K562 (cell line): Measurements from ENCODE around the gene BMP10. TPM values are rescaled to one million over a fixed set of nuclear protein-coding genes. Genes with fewer than 3 reads are reported as not detected.

Experiments
- ATF1 ChIP-seq, 2 experiments: fragments of 450-650 bp in 1 of 2; IDR thresholded peaks; 2 replicates each; pipeline ENCODE4 v1.6.1; 2016; ENCODE audit warnings: missing compliant biosample characterization in 1 of 2, missing genetic modification characterization in 1 of 2
- EP300 ChIP-seq: IDR thresholded peaks from 2 replicates; pipeline ENCODE4 v1.6.1; 2012; ENCODE audit warnings: low read length, improper control_type of control experiment
- FOS ChIP-seq: IDR thresholded peaks from 3 replicates; pipeline ENCODE4 v1.6.1; 2011; ENCODE audit not compliant: insufficient read length; ENCODE audit errors: extremely low read depth
- HIVEP1 ChIP-seq: fragments of 250-450 bp; sonication (Bioruptor Pico); IDR thresholded peaks from 2 replicates; pipeline ENCODE4 v1.4.0; 2020; ENCODE audit warnings: mild to moderate bottlenecking
- NFRKB ChIP-seq: fragments of 450-650 bp; IDR thresholded peaks from 2 replicates; pipeline ENCODE4 v1.6.1; 2016; ENCODE audit warnings: low read depth
- SMARCA4 ChIP-seq: fragments of 450-650 bp; IDR thresholded peaks from 2 replicates; pipeline ENCODE4 v1.6.1; 2016
- ZNF143 ChIP-seq: sonication (generic); formaldehyde crosslinking; IDR thresholded peaks from 2 replicates; pipeline ENCODE4 v1.9.0; 2022; ENCODE audit warnings: mild to moderate bottlenecking, missing genetic modification reagents
- polyA plus RNA-seq, 8 experiments: library from polyadenylated mRNA; depleted of rRNA in 4 of 8; stranded (reverse) in 5 of 8; unstranded in 3 of 8; fragments of >200 nt; fragmentation: Nextera tagmentation in 2 of 8; fragmentation: Illumina TruSeq in 1 of 8; extraction: Ambion mirVana in 2 of 8; extraction: Trizol in 1 of 8; gene quantifications; 2 replicates each; pipeline versions ENCODE4 v1.2.1 to v1.2.3, GENCODE V29; 2011 to 2014; ENCODE audit warnings: inconsistent platforms in 1 of 8, missing spikeins in 1 of 8
- total RNA-seq, 7 experiments: library from RNA; depleted of rRNA in 6 of 7; stranded (reverse); fragments of >200 nt in 6 of 7; fragmentation: Illumina TruSeq in 2 of 7; extraction: Trizol in 2 of 7; gene quantifications; 2 replicates each; pipeline versions ENCODE4 v1.2.1 to v1.2.3, GENCODE V29; 2011 to 2021; ENCODE audit warnings: low replicate concordance in 1 of 7
- TF ChIP-seq, protein P1 (sequence below): fragments of 250-450 bp; sonication (Bioruptor Pico); IDR thresholded peaks from 2 replicates; pipeline ENCODE4 v1.4.0; 2020; ENCODE audit warnings: mild to moderate bottlenecking
- TF ChIP-seq, protein P2 (sequence below): fragments of 450-650 bp; conservative IDR thresholded peaks from 2 replicates; pipeline ENCODE4 v1.6.1; 2016; ENCODE audit warnings: missing genetic modification characterization, low read depth, mild to moderate bottlenecking, missing compliant biosample characterization, moderate library complexity
- TF ChIP-seq, protein P3 (sequence below): fragments of 200-600 bp; sonication (generic); IDR thresholded peaks from one replicate; pipeline ENCODE4 v1.6.1; 2012; ENCODE audit warnings: mild to moderate bottlenecking, low read depth, low read length, inconsistent platforms
- TF ChIP-seq, protein P4 (sequence below): fragments of 450-650 bp; formaldehyde crosslinking; IDR thresholded peaks from 2 replicates; pipeline ENCODE4 v1.4.0; 2022; ENCODE audit warnings: missing genetic modification characterization

BMP10 gene
- total and polyA plus RNA-seq, 9 of the 15 experiments (the other 6 are each of a cell fraction or from before 2014, with no cell fraction given), result 0.11 to 0.91 (median 0.43) TPM

DNA sequence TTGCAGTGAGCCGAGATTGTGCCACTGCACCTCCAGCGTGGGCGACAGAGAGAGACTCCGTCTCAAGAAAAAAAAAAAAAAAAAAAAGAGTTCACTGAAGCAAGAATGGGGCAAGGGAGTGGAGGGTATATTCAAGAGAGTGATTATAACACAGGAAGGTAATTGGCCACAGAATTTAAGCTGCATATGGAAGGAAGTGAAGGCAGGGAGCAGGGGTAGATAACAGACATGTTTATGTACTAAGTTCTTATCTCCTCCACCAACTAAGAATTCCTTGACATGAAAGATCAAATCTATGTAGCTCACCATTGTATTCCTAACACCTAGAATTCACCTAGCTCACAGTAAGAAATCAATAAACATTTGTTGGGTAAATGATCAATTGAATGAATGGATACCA, 44.2 kb upstream of the BMP10 start (continued):
- TF ChIP-seq, protein P1, sequence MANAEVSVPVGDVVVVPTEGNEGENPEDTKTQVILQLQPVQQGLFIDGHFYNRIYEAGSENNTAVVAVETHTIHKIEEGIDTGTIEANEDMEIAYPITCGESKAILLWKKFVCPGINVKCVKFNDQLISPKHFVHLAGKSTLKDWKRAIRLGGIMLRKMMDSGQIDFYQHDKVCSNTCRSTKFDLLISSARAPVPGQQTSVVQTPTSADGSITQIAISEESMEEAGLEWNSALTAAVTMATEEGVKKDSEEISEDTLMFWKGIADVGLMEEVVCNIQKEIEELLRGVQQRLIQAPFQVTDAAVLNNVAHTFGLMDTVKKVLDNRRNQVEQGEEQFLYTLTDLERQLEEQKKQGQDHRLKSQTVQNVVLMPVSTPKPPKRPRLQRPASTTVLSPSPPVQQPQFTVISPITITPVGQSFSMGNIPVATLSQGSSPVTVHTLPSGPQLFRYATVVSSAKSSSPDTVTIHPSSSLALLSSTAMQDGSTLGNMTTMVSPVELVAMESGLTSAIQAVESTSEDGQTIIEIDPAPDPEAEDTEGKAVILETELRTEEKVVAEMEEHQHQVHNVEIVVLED (CRISPR knock-in tag), result no peak
- TF ChIP-seq ZNF143, result no peak
- TF ChIP-seq, protein P2, sequence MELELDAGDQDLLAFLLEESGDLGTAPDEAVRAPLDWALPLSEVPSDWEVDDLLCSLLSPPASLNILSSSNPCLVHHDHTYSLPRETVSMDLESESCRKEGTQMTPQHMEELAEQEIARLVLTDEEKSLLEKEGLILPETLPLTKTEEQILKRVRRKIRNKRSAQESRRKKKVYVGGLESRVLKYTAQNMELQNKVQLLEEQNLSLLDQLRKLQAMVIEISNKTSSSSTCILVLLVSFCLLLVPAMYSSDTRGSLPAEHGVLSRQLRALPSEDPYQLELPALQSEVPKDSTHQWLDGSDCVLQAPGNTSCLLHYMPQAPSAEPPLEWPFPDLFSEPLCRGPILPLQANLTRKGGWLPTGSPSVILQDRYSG (tag), result no peak
- no peak for TF ChIP-seq NFRKB
- 0 out of 2 replicates have a peak, but pooled peaks have one; percentile 27 for TF ChIP-seq SMARCA4
- TF ChIP-seq, protein P3, sequence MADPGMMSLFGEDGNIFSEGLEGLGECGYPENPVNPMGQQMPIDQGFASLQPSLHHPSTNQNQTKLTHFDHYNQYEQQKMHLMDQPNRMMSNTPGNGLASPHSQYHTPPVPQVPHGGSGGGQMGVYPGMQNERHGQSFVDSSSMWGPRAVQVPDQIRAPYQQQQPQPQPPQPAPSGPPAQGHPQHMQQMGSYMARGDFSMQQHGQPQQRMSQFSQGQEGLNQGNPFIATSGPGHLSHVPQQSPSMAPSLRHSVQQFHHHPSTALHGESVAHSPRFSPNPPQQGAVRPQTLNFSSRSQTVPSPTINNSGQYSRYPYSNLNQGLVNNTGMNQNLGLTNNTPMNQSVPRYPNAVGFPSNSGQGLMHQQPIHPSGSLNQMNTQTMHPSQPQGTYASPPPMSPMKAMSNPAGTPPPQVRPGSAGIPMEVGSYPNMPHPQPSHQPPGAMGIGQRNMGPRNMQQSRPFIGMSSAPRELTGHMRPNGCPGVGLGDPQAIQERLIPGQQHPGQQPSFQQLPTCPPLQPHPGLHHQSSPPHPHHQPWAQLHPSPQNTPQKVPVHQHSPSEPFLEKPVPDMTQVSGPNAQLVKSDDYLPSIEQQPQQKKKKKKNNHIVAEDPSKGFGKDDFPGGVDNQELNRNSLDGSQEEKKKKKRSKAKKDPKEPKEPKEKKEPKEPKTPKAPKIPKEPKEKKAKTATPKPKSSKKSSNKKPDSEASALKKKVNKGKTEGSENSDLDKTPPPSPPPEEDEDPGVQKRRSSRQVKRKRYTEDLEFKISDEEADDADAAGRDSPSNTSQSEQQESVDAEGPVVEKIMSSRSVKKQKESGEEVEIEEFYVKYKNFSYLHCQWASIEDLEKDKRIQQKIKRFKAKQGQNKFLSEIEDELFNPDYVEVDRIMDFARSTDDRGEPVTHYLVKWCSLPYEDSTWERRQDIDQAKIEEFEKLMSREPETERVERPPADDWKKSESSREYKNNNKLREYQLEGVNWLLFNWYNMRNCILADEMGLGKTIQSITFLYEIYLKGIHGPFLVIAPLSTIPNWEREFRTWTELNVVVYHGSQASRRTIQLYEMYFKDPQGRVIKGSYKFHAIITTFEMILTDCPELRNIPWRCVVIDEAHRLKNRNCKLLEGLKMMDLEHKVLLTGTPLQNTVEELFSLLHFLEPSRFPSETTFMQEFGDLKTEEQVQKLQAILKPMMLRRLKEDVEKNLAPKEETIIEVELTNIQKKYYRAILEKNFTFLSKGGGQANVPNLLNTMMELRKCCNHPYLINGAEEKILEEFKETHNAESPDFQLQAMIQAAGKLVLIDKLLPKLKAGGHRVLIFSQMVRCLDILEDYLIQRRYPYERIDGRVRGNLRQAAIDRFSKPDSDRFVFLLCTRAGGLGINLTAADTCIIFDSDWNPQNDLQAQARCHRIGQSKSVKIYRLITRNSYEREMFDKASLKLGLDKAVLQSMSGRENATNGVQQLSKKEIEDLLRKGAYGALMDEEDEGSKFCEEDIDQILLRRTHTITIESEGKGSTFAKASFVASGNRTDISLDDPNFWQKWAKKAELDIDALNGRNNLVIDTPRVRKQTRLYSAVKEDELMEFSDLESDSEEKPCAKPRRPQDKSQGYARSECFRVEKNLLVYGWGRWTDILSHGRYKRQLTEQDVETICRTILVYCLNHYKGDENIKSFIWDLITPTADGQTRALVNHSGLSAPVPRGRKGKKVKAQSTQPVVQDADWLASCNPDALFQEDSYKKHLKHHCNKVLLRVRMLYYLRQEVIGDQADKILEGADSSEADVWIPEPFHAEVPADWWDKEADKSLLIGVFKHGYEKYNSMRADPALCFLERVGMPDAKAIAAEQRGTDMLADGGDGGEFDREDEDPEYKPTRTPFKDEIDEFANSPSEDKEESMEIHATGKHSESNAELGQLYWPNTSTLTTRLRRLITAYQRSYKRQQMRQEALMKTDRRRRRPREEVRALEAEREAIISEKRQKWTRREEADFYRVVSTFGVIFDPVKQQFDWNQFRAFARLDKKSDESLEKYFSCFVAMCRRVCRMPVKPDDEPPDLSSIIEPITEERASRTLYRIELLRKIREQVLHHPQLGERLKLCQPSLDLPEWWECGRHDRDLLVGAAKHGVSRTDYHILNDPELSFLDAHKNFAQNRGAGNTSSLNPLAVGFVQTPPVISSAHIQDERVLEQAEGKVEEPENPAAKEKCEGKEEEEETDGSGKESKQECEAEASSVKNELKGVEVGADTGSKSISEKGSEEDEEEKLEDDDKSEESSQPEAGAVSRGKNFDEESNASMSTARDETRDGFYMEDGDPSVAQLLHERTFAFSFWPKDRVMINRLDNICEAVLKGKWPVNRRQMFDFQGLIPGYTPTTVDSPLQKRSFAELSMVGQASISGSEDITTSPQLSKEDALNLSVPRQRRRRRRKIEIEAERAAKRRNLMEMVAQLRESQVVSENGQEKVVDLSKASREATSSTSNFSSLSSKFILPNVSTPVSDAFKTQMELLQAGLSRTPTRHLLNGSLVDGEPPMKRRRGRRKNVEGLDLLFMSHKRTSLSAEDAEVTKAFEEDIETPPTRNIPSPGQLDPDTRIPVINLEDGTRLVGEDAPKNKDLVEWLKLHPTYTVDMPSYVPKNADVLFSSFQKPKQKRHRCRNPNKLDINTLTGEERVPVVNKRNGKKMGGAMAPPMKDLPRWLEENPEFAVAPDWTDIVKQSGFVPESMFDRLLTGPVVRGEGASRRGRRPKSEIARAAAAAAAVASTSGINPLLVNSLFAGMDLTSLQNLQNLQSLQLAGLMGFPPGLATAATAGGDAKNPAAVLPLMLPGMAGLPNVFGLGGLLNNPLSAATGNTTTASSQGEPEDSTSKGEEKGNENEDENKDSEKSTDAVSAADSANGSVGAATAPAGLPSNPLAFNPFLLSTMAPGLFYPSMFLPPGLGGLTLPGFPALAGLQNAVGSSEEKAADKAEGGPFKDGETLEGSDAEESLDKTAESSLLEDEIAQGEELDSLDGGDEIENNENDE, result no peak
- TF ChIP-seq FOS, result no peak
- TF ChIP-seq EP300, result peak; percentile 51
- no peak for TF ChIP-seq ATF1 (CRISPR knock-in tag; IDR thresholded peaks at IDR 0.05)
- TF ChIP-seq ATF1 (tag; IDR thresholded peaks at IDR 0.05), result no peak
- no peak for TF ChIP-seq HIVEP1 (CRISPR knock-in tag)
- TF ChIP-seq, protein P4, sequence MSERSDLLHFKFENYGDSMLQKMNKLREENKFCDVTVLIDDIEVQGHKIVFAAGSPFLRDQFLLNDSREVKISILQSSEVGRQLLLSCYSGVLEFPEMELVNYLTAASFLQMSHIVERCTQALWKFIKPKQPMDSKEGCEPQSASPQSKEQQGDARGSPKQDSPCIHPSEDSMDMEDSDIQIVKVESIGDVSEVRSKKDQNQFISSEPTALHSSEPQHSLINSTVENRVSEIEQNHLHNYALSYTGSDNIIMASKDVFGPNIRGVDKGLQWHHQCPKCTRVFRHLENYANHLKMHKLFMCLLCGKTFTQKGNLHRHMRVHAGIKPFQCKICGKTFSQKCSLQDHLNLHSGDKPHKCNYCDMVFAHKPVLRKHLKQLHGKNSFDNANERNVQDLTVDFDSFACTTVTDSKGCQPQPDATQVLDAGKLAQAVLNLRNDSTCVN (CRISPR knock-in tag), result no peak
